Hippocampal formation (tissue), 2 donors: ENCODE measurements around the gene PRELP.

Experiments used
- DNase-seq, 2 donors: peaks; one replicate each; lab custom pipeline; 2025; lab: John Stamatoyannopoulos, UW

PRELP gene

DNA sequence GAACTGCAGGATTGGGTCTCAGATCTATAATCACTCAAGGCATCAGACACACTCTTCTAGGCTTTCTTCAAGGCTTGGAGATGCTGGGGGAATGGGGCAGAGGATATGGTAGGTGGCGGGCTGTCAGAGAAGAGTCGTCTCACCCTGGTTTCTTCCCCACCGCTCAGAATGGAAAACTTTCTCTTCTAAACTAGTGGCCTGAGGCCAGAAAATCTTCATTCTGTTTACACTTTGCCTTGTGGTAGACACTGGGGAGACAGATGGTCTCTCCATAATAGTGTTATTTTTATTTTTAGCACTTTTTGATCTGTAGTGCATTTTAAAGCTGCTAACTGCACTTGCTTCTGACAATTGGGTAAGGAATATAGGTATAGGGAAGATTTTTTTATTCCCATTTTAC, 2.6 kb downstream of the PRELP start:
- no peak for DNase-seq

DNA sequence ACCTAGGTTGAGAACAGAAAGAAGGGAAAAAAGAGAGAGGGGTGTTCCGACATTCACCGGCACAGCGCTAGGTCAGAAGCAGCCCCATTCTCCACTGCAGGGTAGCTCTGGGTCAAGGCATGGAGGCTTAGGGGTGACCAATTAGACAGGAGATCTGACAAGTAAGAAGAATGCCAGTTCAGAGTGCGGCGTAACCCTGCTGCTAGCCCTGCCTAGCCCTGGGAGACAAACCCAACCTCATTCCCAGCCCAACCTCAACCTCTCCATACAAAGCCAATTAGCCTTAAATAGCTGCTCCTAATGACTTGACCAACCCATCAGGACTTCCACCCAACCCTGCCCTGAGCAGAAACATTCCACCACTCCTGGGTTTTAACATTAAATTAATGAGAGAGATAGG, 3.4 kb downstream of the PRELP start:
- DNase-seq: no peak

DNA sequence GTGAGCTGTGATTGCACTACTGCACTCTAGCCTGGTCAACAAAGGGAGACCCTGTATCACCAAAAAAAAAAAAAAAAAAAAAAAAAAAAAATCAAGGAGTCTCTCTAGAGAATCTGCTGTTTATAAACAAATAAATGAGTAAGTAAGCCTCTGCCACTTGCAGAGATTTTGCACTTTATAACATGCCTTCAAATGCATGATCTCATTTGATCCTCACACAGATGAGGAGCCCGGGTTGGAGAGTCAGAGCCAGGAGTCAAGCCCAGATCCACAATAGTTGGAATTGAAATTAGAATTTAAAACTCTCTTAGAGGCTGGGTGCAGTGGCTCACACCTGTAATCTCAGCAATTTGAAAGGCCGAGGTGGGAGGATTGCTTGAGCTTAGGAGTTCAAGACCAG, 4.0 kb downstream of the PRELP start:
- no peak for DNase-seq

DNA sequence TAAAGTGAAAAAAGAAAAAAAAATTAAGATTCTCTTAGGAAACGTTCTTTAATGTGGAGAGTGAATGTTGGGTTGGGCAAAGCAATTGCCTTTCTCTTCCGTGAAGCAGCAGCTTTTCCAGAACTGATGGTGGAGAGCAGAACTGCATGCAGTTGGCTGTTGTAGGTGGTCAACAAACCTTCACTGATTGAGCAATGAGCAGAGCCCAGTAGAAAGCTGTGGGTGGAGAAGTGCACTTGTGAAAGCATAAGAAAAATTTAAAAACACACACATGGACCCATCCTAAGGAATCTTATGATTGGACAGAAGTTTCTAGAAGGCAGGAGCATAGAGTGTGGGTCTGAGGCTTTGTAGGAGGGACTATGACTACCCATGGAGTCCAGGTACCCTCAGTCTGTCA, 4.5 kb downstream of the PRELP start:
- DNase-seq: no peak

DNA sequence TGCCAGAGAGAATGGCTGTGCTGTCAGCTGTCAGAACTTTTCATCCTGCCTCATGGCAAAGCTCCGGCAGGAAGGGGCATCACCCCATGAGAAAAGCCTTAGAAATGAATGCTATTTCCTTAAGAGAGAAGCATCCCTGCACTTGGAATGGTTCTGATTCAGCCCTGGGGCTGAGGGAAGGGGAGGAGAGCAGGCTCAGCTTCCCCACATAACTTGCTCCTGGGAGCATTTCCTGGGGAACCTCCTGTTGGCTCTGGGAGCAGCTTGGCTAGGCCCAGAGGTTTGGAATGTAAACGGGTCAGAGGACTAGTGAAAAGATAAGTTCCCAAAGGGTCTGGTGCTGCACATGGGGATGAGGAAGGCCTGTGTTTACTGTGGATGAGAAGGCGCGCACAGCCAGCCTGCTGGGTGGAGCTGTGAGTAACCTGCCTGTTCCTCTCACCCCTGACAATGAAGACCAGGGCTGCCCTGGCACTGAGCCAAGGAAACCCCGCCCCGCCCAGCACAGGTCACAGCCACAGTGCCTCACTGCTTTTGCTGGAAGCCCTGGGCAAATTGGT, 5.0 kb downstream of the PRELP start:
- no peak for DNase-seq

DNA sequence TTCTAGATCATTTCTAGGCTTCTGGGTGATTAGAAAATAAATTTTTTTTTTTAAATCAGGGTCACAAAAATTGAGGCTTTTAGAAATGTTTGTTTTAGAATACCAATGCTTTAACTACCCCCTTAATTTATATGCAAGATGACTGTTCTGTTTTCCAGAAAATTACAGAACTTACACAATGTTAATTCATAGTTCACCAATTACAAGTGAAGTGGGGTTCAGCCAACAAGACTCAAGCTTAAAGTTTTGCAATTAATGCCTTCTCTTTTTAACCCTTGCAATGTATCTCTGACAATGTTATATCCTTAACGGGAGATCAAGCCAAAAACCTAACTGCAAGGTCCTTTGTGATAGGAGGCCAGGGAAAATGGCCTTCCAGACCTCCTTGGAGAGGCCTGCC, 5.6 kb downstream of the PRELP start:
- no peak for DNase-seq

DNA sequence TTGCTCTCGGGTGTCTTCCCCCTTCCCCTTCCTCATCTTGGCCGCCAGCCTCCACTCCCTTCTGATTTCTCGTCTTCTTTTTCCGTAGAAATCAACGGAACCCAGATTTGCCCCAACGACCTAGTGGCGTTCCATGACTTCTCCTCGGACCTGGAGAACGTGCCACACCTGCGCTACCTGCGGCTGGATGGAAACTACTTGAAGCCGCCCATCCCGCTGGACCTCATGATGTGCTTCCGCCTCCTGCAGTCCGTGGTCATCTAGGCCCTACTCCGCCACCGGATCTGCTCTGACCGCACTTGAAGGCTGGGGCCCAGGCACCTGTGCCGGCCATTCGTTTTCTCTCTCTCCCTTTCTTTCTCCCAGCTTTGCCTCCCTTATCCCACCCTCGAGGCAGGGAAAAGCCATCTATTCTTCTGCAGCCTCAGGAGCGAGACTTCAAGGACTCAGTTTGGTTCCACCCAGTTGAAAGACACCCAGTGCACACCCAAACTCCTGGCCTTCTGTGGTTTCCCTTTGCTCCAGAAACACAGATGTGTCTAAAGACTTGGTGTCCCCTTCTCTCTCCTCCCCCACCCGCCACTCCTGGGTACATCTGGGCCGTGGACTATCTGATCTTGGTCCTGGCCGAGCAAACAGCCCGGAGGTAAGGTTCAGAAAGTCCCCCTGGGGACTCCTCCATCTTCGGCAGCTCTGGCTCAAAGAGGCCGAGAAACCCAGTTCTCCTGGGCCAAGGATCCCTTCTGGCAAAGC, 11.2 kb downstream of the PRELP start:
- DNase-seq: no peak

DNA sequence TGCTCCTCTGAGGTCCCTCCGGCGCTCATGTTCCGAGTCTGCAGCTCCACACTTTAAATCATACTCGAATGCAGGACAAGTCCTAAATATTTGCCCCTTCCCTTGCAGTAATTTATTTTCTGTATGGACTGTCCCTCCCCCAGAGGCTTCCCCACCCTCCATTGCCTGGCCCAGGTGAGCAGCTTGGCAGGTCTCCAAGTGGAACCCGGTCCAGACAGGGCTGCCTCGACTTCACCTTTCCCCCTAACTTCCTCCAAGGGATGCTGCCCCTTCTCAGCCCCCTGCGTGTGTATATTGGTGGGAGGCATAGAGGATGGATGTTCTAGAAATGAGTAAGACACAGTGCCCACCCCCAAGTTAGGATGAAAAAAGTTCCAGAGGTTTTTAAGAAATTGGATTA, 12.9 kb downstream of the PRELP start:
- no peak for DNase-seq

DNA sequence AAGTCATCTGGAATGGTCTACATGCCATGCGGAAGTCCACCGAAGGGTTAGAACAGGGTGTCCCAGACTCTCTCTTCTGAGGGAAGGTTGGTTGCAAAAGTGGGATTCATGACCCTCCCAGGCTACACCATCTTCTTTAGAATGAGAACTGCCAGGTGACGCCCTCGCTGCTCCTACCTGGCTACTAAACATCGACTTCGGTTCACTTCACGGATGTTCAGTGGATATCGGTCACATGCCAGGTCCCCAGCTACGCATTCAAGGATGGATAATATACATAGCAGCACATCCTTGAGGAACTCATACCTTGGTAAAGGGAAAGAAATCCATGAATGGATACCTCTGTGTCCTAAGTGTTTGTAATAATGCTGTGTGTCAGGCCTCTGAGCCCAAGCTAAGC, 15.0 kb downstream of the PRELP start:
- no peak for DNase-seq

DNA sequence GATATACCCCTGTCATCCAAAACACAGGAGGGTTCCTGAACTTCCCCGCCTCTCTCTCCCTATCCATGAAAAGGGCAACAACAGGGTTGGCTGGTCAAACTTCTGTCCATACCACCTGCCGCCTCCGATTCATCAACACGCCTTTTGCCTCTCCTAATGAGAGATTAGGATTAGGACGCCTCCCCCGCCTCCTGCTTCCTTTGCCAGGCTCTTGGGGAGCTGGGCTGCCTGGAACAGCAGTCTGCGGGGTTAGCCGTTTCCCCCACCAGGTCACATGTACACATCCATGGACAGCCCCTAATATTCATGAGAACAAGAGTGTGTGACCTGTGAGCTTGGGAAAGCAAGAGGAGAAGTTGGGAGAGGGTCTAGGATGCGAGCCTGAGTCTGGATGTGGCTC, 16.1 kb downstream of the PRELP start:
- DNase-seq: no peak

DNA sequence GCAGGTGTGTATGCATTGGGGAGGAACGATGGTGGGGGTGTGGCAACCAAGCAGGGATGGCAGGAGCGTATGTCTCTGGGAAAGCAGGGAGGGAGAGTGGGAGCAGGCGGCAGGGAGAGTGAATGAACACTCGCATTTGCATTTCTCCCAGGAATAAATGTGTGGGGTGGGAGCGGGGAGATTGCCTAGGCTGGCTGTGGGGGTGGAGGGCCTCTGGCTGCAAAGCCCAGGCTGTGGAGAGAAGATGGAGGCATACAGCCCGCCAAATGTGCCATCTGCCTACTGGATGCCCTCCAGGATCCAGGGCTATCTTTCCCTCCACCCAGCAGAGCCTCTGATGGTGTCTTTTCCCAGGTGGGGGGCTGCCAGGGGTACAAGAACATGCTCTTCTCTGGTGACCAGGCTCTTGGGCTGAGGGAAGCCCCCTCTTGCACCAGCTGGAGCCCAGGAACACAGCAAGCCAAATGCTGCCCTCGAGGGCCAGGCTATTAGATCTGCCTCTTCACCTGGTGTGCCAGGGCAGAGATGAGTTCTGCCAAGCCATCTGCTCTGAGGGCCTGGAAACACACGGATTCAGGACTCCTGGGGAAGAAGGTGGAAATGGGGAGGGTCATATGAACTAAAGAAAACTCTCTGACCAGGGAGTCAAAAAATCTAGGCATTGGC, 16.6 kb downstream of the PRELP start:
- DNase-seq: peak in 1 of 2 donors; percentile 43

DNA sequence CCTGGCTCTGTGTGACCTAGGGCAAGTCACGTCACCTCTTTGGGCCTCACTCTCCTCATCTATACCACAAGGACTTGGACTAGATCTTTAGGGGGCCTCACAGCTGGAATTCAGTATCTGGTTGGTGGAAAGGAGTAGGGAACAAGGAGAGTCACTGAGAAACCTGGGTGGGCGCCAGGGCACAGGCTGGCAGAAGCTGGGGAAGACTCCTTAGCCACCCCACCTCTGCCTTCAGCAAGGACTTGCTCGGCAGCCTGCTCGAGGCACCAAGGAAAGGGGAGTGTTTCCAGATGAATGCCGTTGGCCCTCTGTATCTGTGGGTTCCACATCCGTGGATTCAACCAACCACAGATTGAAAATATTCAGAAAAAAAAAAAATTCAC, 17.1 kb downstream of the PRELP start:
- no peak for DNase-seq

DNA sequence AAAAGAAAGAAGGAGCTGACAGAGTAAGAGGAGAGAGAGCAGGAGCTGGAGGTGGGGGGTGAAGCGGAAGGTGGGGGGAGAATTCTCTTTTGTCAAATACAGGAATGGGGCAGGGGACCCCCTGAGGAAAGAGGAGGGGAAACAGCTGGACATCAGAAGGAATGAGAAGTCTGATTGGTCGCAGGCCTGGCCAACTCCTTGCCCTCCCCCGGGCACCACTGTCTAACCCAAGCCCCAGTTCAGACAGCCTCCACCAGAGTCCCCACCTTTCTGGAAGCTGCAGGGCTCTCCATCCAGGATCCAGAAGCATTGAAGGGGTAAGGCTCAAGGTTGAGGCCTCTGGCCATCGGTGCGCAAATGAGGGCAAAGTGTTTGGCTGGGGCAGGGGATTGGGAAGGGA, 18.3 kb downstream of the PRELP start, which contains the start of gene OPTC:
Gene OPTC, plus strand, starts transcription at position 253 of the 400 bp plus-strand sequence. CDS start 1,853 bp downstream, outside the sequence.
- DNase-seq: no peak

DNA sequence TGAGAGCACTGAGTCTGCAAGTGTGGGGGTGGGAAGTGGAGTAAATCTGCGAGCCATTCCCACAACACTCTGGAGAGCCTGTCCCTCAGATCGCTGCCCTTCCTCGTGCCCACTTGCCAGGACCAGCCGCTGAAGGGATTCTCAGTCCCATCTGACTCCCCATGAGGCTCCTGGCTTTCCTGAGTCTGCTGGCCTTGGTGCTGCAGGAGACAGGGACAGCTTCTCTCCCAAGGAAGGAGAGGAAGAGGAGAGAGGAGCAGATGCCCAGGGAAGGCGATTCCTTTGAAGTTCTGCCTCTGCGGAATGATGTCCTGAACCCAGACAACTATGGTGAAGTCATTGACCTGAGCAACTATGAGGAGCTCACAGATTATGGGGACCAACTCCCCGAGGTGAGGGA, 20.2 kb downstream of the PRELP start:
- no peak for DNase-seq

DNA sequence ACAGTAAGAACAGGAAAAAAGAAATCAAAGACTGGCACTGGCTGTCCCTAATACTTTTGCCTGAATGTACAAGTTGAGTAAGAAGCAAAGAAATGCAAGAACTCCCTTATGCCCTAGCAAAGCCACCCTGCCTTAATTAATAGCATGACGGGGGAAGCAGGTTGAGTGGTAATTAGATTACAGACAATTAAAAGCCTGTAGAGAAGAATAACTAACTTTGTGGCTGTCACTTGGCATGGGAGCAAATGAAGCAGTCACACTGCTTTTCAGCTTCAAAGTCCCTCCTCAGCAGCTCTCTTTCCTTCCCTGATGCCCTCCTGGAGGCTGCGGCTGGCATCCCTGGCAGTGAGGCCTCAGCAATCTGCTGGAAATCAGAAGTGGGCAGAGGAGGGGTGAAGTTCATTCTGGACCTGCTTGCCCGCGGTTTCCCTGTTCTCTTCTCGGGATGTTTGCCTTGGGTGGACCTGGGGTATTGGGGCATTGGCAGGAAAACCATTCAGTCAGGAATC, 21.7 kb downstream of the PRELP start:
- no peak for DNase-seq

DNA sequence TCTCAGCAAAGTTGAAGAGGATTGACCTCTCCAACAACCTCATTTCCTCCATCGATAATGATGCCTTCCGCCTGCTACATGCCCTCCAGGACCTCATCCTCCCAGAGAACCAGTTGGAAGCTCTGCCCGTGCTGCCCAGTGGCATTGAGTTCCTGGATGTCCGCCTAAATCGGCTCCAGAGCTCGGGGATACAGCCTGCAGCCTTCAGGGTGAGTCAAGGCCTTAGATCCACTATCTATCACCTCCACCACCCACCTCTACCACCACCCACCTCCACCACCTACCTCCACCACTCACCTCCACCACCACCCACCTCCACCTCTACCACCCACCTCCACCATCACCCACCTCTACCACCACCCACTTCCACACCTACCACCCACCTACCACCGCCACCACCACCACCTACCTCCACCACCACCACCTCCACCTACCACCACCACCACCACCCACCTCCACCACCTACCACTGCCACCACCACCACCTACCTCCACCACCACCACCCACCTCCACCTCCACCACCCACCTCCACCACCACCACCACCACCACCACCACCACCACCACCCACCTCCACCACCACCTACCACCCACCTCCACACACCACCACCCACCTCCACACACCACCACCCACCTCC, 24.2 kb downstream of the PRELP start:
- DNase-seq: no peak

DNA sequence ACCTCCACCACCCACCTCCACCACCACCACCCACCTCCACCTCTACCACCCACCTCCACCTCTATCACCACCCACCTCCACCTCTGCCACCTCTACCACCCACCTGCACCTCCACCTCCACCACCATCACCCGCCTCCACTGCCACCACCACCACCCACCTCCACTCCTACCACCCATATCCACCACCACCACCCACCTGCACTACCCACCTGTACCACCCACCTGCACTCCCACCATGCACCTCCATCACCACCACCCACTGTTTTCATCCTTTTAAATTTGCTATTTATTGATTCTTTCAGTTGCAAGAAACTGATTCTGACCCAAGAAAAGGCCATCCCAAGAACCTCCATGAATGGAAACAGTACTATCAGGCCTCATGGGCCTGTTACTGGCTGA, 24.7 kb downstream of the PRELP start:
- DNase-seq: no peak

DNA sequence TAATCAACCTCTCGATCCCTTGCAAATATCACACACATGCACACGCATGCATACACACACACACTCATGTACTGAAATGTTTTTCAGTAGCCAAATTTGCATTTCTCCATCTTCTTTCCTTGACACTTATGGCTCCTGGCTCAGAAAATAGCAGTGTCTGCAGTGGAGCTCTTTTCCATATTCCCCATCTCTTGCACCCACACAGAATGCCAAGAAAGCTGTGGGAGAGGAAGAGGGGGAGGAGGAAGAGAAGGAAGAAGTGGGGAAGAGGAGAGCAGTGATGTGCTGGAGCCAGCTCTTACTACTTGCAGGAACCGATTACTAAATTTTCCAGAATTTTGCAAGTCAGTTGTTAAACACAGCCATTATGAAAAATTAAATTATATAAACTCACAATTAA, 28.2 kb downstream of the PRELP start:
- no peak for DNase-seq

DNA sequence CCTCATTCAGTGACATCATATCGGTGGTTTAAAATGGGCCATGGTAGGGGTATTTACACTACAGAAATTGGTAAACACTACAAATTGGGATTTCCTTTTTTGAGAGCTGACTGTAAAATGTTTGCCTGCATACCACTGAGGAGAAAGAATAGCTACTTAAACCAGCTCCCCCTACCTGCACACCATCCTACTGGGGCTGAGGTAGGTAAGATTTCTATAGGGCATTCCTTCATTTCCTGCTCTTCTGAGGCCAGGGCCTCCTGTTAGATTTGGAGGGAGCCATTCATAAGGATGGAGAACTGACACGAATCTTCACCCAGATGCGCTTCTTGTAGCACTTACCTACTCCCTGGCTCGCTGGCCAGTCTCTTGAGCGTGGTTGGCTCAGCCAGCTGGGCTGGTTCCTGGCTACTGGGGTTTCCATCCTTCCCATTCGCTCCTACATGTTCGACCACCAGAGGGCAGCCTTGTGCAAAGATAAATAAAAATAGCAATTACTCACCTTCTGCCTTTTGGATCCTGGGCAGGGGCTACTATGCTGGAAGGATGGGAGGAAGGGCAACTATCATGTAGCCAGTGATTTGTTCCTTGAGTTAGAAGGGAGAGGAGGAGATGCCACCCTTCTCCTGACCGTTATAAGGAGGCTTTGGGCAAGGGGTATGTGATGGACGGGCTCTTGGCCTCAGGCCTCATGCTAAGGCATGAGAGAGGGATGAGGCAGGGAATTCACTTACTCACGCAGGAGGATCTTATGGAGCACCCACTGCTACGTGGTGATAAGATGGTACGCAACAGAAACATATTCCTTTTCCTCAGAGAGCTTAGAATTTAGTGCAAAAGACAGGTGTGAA, 29.0 kb downstream of the PRELP start:
- peak; percentile 61 to 70 for DNase-seq

DNA sequence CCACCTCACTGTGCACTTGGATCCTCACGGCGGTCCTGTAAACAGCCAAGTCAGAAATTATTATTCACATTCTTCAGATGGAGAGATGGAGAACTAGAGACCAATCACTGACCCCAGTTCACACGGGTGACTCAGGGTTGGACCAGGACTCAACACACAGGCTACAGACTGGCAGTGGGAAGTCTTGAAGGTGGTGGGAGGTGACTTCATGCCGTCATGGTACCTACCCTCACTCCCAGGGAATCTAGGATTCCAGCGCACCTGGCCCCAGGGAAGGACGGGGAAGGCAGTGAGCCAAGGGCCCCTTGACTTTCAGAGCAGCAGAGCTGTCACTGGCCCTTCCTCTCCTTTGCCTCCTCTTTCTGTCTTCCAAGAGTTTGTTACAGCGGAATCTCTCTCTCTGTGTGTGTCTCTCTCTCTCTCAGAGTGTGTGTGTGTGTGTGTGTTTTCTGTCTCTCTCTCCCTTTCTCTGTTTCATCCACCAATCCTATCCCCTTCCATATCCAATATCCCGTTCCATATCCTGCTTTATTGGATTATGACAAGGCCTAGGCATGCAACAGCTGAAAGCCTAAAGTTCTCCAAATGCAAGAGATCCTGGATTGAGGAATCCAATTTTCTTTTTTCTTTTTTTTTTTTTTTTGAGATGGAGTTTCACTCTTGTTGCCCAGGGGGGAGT, 30.1 kb downstream of the PRELP start:
- DNase-seq: no peak
